ENCODE data around the gene C1orf116.

DNA sequence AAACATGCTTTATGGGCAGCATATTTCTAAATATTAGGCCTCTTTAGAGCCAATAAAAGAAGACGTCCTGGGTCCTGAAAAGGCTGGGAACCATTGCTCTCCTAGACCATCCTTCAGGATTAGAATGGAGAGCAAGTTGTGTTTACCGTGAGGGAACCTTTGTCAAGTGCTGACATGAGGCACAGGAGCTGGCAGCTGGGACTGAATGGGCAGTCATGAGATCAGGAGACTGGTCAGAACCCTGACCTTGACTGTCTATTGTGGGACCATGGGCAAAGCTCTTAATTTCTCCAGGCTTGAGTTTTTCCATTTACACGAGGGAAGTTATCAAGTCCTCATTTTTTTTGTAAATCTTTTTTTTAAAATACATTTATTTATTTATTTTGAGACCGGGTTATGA, 25.7 kb upstream of the C1orf116 start:
- TF ChIP-seq, protein P1, sequence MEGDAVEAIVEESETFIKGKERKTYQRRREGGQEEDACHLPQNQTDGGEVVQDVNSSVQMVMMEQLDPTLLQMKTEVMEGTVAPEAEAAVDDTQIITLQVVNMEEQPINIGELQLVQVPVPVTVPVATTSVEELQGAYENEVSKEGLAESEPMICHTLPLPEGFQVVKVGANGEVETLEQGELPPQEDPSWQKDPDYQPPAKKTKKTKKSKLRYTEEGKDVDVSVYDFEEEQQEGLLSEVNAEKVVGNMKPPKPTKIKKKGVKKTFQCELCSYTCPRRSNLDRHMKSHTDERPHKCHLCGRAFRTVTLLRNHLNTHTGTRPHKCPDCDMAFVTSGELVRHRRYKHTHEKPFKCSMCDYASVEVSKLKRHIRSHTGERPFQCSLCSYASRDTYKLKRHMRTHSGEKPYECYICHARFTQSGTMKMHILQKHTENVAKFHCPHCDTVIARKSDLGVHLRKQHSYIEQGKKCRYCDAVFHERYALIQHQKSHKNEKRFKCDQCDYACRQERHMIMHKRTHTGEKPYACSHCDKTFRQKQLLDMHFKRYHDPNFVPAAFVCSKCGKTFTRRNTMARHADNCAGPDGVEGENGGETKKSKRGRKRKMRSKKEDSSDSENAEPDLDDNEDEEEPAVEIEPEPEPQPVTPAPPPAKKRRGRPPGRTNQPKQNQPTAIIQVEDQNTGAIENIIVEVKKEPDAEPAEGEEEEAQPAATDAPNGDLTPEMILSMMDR (IDR thresholded peaks at IDR 0.05): no peak
- TF ChIP-seq POLR2A (IDR thresholded peaks at IDR 0.05): no peak
